BE2C (cell line): Measurements from ENCODE around the gene EFCAB11. TPM values are rescaled to one million over a fixed set of nuclear protein-coding genes. Genes with fewer than 3 reads are reported as not detected.

ENCODE experiments used
- DNase-seq: peaks from one replicate; pipeline ENCODE4 v3.0.0-alpha.2; 2020
- H3K27me3 ChIP-seq: fragments of 250-450 bp; sonication (Bioruptor Pico); 2 replicates; pipeline ENCODE4 v1.5.1; 2020; ENCODE audit warnings: mild to moderate bottlenecking
- H3K36me3 ChIP-seq: fragments of 250-450 bp; sonication (Bioruptor Pico); 2 replicates; pipeline ENCODE4 v1.5.1; 2020; ENCODE audit warnings: mild to moderate bottlenecking
- H3K4me1 ChIP-seq: fragments of 250-450 bp; sonication (Bioruptor Pico); 2 replicates; pipeline ENCODE4 v1.5.1; 2020
- H3K4me3 ChIP-seq: 2 replicates; pipeline ENCODE4 v1.5.1; 2011; ENCODE audit warnings: low read depth, low read length
- H3K9me3 ChIP-seq: fragments of 250-450 bp; sonication (Bioruptor Pico); 2 replicates; pipeline ENCODE4 v1.5.1; 2020
- polyA plus RNA-seq: library from polyadenylated mRNA; unstranded; fragments of >200 nt; gene quantifications from one replicate; pipeline ENCODE4 v1.2.1, GENCODE V29; 2012; ENCODE audit warnings: low read depth, missing spikeins; ENCODE audit not compliant: insufficient read length, insufficient read depth
- TF ChIP-seq, protein P1 (sequence below): IDR thresholded peaks from 2 replicates; pipeline ENCODE4 v1.5.1; 2012; ENCODE audit warnings: mild to moderate bottlenecking, low read depth, low read length

Gene EFCAB11, protein sequence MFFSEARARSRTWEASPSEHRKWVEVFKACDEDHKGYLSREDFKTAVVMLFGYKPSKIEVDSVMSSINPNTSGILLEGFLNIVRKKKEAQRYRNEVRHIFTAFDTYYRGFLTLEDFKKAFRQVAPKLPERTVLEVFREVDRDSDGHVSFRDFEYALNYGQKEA
- polyA plus RNA-seq, result 2.8 TPM

DNA sequence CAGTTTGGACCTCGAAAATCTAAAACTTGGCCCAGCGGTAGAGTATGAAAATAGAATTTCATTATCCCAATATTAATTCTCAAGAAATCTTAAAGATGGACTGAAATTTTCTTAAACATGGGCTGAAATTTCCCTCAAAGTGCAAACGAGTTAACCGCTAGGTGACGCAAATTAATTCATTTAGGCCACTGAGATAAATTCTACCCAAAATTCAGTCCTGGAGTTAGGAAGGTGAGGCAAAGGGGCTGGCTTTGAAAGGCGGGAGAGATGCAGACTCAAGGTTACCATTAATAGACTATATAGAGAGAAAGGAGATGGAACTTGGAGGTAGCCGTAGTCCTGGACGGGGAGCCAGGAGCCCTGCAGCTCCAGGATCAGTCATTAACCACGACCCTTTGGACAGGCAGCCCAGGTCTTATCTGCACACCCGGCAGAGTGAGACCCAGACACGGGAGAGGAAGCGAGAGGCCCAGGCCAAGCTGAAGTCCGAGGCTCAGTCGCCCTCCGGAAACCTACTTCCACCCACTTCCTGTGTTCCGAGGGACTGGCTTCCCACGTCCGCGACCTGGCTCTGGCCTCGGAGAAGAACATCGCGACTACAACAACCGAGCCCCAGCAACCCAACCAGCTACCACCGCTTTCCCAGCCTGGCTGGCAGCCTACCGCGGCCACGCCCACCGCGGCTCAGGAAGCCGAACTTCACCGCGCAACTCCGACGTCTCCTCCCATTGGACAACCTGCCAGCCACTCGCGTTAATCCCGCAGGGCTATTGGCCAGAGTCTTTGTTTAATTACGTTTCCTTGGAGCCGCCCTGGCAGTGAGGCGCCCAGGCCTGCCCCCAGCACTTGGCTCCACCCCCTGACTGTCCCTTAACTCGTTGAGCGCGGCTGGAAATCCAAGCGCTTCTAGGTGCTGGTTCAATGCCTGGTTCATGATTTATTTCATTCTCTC is at the start of gene EFCAB11:
TSS of gene EFCAB11 (minus strand) at position 661 of the 952 bp plus-strand sequence. CDS start at position 591, 70 bp downstream.
- Histone ChIP-seq H3K4me3 (peak within 1 kb of the TSS; percentile 84), H3K27me3 (no peaks in the 10 kb centered on the region), H3K4me1 (peaks cover 3% of the 10 kb centered on the region; the same call in 1 of the 2 replicates), H3K9me3 (no peaks in the 10 kb centered on the region), H3K36me3 (peaks cover 8% of the 10 kb centered on the region)
- TF ChIP-seq, protein P1, sequence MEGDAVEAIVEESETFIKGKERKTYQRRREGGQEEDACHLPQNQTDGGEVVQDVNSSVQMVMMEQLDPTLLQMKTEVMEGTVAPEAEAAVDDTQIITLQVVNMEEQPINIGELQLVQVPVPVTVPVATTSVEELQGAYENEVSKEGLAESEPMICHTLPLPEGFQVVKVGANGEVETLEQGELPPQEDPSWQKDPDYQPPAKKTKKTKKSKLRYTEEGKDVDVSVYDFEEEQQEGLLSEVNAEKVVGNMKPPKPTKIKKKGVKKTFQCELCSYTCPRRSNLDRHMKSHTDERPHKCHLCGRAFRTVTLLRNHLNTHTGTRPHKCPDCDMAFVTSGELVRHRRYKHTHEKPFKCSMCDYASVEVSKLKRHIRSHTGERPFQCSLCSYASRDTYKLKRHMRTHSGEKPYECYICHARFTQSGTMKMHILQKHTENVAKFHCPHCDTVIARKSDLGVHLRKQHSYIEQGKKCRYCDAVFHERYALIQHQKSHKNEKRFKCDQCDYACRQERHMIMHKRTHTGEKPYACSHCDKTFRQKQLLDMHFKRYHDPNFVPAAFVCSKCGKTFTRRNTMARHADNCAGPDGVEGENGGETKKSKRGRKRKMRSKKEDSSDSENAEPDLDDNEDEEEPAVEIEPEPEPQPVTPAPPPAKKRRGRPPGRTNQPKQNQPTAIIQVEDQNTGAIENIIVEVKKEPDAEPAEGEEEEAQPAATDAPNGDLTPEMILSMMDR, result peak; percentile 29
- DNase-seq, result peak; percentile 98

DNA sequence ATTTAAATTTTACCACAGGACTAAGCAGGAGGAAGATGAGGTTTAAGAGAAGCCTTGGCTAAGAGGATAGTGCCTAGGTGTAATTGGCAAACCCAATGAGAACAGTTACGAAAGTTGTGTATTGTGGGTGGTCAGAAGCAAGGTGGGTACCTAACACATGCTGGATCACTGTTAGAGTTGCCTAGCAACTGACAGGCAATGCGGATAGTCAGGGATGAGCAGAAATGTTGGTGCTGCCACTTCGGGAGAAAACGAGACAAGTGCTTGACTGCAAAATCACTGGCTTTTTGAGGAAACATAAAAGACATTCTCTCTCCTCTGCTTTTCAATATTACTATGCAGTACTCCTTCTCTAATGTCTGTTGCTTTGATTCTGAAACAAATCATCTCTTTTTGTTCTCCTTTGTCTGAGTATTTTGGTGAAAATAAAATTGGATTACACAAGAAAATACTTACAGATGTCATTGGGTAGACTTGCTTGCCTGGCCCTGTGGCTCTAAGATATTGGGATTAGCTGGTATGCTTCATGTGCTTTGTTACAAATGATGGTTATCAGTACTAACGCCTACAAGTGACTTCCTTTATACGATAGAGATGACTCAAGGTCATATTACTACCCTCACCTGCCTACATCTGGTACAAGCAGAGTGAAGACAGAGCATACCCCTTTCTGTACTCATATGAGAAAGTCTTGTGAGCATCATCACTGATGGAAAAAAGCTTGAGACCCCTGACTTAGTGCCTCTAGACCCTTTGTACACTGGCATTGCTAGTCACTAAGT is 49.2 kb upstream of the EFCAB11 start:
- TF ChIP-seq, protein P1, result no peak
- Histone ChIP-seq H3K9me3 (no peaks in the 10 kb centered on the region), H3K4me3 (no peak overlapping the region), H3K4me1 (no peaks in the 10 kb centered on the region), H3K36me3 (0 out of 2 replicates have a peak, but pooled peaks cover 6% of the 10 kb centered on the region), H3K27me3 (no peaks in the 10 kb centered on the region)
- DNase-seq, result no peak

GRCh38 chr14:90000935-90001334 is 46.4 kb upstream of the EFCAB11 start:
- Histone ChIP-seq H3K4me1 (no peaks in the 10 kb centered on the region), H3K4me3 (no peak overlapping the region), H3K27me3 (no peaks in the 10 kb centered on the region), H3K9me3 (no peaks in the 10 kb centered on the region), H3K36me3 (peaks cover 22% of the 10 kb centered on the region)
- TF ChIP-seq, protein P1, result no peak
- no peak for DNase-seq

- H3K27me3 ChIP-seq, result no peaks in the 10 kb centered on the region
- H3K36me3 ChIP-seq, result peaks cover 48% of the 10 kb centered on the region
- TF ChIP-seq, protein P1, result no peak
- H3K4me3 ChIP-seq, result no peak overlapping the region
- no peaks in the 10 kb centered on the region for H3K9me3 ChIP-seq
- no peak for DNase-seq
- H3K4me1 ChIP-seq, result no peaks in the 10 kb centered on the region
These were observed 42.4 kb upstream of the EFCAB11 start for GRCh38 chr14:89996963-89997362.

- TF ChIP-seq, protein P1, result no peak
- no peak overlapping the region for H3K4me3 ChIP-seq
- peaks cover 42% of the 10 kb centered on the region for H3K36me3 ChIP-seq
- no peaks in the 10 kb centered on the region for H3K27me3 ChIP-seq
- no peak for DNase-seq
- H3K9me3 ChIP-seq, result no peaks in the 10 kb centered on the region
- peaks cover 15% of the 10 kb centered on the region for H3K4me1 ChIP-seq
These were observed 37.7 kb upstream of the EFCAB11 start for GRCh38 chr14:89992273-89992672.
